GM18505 (cell line): ENCODE data around the gene NSMF.

Source experiments
- ATAC-seq: cut with Tn5 transposase; IDR thresholded peaks from one replicate; pipeline ENCODE4 v1.9.1; 2021; ENCODE audit not compliant: unreplicated experiment
- POLR2A ChIP-seq: IDR thresholded peaks from 4 replicates; pipeline ENCODE4 v1.6.1; 2011; ENCODE audit warnings: borderline replicate concordance; ENCODE audit not compliant: insufficient read depth, insufficient read length; ENCODE audit errors: extremely low read depth

NSMF gene

DNA sequence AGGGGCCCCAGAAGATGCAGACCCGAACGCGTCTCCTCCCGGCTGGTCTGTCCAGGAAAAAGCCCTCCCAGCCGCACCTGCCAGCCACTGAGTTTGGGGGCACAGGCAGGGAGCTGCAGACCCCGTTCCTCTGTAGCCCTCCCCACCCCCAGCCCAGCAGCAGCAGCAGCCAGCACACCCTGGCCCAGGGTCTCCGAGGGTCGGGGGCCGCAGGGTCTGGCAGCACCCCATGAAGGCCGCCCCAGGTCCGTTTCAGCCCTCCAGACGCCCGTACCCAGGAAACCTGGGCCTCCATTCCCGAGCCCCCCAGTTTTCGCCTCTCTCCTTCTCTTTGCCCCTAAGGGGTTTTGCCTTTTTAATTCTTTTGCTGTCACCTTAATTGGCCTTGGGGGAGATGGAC, 55.9 kb downstream of the NSMF start:
- TF ChIP-seq POLR2A, result no peak
- no peak for ATAC-seq

DNA sequence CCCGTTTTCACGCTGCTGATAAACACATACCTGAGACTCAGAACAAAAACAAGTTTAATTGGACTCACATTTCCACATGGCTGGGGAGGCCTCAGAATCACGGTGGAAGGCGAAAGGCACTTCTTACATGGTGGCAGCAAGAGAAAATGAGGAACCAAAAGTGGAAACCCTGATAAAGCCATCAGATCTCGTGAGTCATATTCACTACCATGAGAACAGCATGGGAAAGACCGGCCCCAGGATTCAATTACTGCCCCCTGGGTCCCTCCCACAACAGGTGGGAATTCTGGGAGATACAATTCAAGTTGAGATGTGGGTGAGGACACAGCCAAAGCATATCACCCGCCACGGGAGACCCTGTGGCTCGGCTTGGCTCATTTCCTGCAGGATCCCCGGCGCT, 56.4 kb downstream of the NSMF start:
- no peak for TF ChIP-seq POLR2A
- ATAC-seq, result no peak

DNA sequence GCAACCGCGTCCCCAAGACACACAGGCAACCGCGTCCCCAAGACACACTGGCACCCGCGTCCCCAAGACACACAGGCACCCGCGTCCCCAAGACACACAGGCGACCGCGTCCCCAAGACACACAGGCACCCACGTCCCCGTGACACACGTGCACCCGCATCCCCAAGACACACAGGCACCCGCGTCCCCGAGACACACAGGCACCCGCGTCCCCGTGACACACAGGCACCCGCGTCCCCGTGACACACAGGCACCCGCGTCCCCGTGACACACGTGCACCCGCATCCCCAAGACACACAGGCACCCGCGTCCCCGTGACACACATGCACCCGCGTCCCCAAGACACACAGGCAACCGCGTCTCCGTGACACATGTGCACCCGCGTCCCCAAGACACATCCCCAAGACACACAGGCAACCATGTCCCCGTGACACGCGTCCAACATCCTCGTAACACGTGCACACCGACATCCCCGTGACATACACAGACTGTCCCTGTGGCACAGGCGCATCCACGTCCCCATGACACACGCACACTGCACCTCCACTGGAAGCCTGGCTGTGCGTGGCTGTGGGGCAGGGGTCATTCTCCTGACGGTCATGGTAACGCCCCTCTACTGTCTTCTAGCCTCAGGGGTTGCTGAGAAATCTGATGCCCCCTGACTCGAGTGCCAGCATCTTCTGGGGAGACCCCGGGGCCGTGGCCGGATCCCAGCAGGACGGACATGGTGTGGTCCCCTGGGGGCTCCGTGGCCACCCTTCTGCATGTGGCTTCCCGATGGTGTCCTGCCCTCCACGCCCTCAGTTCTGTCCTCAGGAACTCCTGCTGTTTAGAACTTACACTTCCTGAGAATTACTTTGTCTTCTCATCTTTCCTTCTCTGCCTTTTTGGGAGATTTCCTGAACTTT, 60.3 kb downstream of the NSMF start:
- TF ChIP-seq POLR2A, result no peak
- ATAC-seq, result no peak

DNA sequence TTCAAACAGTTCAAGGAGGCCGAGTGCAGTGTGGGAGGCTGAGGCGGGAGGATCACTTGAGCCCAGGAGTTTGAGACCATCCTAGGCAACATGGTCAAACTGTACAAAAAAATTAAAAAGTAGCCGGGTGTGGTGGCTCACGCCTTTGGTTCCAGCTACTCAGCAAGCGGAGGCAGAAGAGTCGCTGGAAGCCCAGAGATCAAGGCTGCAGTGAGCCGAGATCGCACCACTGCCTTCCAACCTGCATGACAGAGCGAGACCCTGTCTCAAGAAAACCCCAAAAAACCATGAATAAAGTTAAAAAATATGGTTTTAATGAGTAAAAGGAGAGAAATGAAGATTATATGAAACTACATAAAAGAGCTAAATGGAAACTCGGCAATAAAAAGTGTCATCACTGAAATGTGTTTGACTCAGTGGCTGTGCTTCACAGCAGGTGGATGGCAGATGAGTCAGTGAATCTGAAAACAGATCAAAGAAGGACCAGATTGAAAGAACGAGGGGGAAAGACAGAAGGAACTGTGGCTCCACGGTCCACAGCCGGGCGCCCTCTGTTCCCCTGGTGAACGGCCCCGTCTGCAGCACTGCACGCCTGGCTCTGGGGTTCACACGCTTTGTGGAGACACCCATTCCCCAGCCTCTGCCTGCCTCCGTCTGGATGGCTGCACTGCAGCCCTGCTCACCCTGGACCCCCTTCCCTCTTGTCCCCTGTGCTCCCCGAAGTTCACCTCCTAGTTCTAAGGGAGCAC, 61.3 kb downstream of the NSMF start:
- ATAC-seq, result no peak
- TF ChIP-seq POLR2A, result no peak
